ENCODE results near the gene FADS1.

Gene FADS1

GRCh38 chr11:61816736-61817455 is at the start of gene FADS1:
TSS of gene FADS1 (minus strand) at chr11:61817003. CDS start at chr11:61816929, 74 bp downstream.
- DNase-seq = peak; percentile 86

GRCh38 chr11:61866231-61866957 is 49.6 kb upstream of the FADS1 start:
- DNase-seq = no peak

- no peak for DNase-seq
Observed at GRCh38 chr11:61864814-61865775, 48.3 kb upstream of the FADS1 start.

GRCh38 chr11:61863548-61864081 is 46.8 kb upstream of the FADS1 start:
- no peak for DNase-seq

- DNase-seq = no peak
Observed at GRCh38 chr11:61862714-61863547, 46.1 kb upstream of the FADS1 start.

GRCh38 chr11:61861634-61862033 is 44.8 kb upstream of the FADS1 start:
- DNase-seq = no peak

- DNase-seq = peak; percentile 72
Observed at GRCh38 chr11:61860054-61860903, 43.5 kb upstream of the FADS1 start.

GRCh38 chr11:61855939-61856680 is 39.3 kb upstream of the FADS1 start:
- no peak for DNase-seq

- DNase-seq = no peak
Observed at GRCh38 chr11:61854966-61855714, 38.3 kb upstream of the FADS1 start.

- DNase-seq = no peak
Observed at GRCh38 chr11:61854206-61854895, 37.5 kb upstream of the FADS1 start.

- no peak for DNase-seq
Observed at GRCh38 chr11:61853698-61854169, 36.9 kb upstream of the FADS1 start.

- DNase-seq = no peak
Observed at GRCh38 chr11:61851900-61852295, 35.1 kb upstream of the FADS1 start.

GRCh38 chr11:61851113-61851899 is 34.5 kb upstream of the FADS1 start:
- no peak for DNase-seq

GRCh38 chr11:61850687-61851086 is 33.9 kb upstream of the FADS1 start:
- no peak for DNase-seq

GRCh38 chr11:61848631-61849030 is 31.8 kb upstream of the FADS1 start:
- no peak for DNase-seq

- no peak for DNase-seq
Observed at GRCh38 chr11:61847914-61848581, 31.2 kb upstream of the FADS1 start.

GRCh38 chr11:61846362-61847020 is 29.7 kb upstream of the FADS1 start:
- no peak for DNase-seq
